H1 (cell line): ENCODE measurements around the gene CNOT2. TPM values are rescaled to one million over a fixed set of nuclear protein-coding genes. Genes with fewer than 3 reads are reported as not detected.
A peak's percentile ranks its signal among the peaks of the same experiment; 100 is the strongest.

Experiments used
- BACH1 ChIP-seq: IDR thresholded peaks from 2 replicates; pipeline ENCODE4 v1.6.1; 2012; ENCODE audit warnings: low read length, improper control_type of control experiment
- CHD7 ChIP-seq: fragments of 300-600 bp; sonication (generic); IDR thresholded peaks from 2 replicates; pipeline ENCODE4 v1.7.1; 2012; ENCODE audit warnings: low read length, moderate library complexity, mild to moderate bottlenecking, inconsistent platforms; ENCODE audit not compliant: insufficient replicate concordance
- HDAC6 ChIP-seq: IDR thresholded peaks from one replicate; pipeline ENCODE4 v1.7.1; 2012; ENCODE audit warnings: low read depth, mild to moderate bottlenecking, inconsistent platforms, low read length, moderate library complexity
- JUN ChIP-seq: IDR thresholded peaks from 2 replicates; pipeline ENCODE4 v1.6.1; 2011; ENCODE audit warnings: low read depth, mild to moderate bottlenecking, improper control_type of control experiment, low read length
- KDM4A ChIP-seq: IDR thresholded peaks from one replicate; pipeline ENCODE4 v1.7.1; 2012; ENCODE audit warnings: low read depth, mild to moderate bottlenecking, moderate library complexity, low read length, inconsistent platforms; ENCODE audit not compliant: severe bottlenecking
- MAX ChIP-seq: IDR thresholded peaks from 2 replicates; pipeline ENCODE4 v1.6.1; 2012; ENCODE audit warnings: inconsistent platforms
- RAD21 ChIP-seq, 2 experiments: IDR thresholded peaks in 1 of 2; conservative IDR thresholded peaks in 1 of 2; 2 replicates each; pipeline ENCODE4 v1.6.1; 2011; ENCODE audit warnings: low read depth in 2 of 2, low read length in 2 of 2, improper control_type of control experiment in 1 of 2, inconsistent platforms in 1 of 2, mild to moderate bottlenecking in 1 of 2, moderate library complexity in 1 of 2
- RBBP5 ChIP-seq: IDR thresholded peaks from 2 replicates; pipeline ENCODE4 v1.7.1; 2012; ENCODE audit warnings: low read depth, mild to moderate bottlenecking, inconsistent platforms, low read length, moderate library complexity, borderline replicate concordance
- SUZ12 ChIP-seq: fragments of 200-600 bp; sonication (generic); IDR thresholded peaks from 2 replicates; pipeline ENCODE4 v1.6.1; 2012; ENCODE audit warnings: mild to moderate bottlenecking, inconsistent platforms, low read length, moderate library complexity, mixed read lengths
- polyA plus RNA-seq, 7 experiments: library from polyadenylated mRNA; depleted of rRNA in 3 of 7; stranded (reverse) in 5 of 7; unstranded in 2 of 7; fragments of >200 nt in 5 of 7; fragments of 200-250 nt in 2 of 7; gene quantifications; 1 replicate in 5 of 7; 2 replicates in 1 of 7; 4 replicates in 1 of 7; pipeline versions ENCODE4 v1.2.1 to v1.2.3, GENCODE V29; 2011 to 2013; ENCODE audit warnings: missing spikeins in 2 of 7, mixed read lengths in 2 of 7
- total RNA-seq: library from RNA; stranded (reverse); fragmentation: NEBNext Ultra II Directional; extraction: Animal tissue kit (Norgen Biotek cat#: 25700); gene quantifications from 2 replicates; pipeline ENCODE4 v1.2.1, GENCODE V29; 2021

CNOT2 gene
- total and polyA plus RNA-seq, 2 of the 8 experiments (the other 6 are each of a cell fraction or from before 2014, with no cell fraction given), result 61.2 to 64.8 TPM

GRCh38 chr12:70242695-70243509 is at the start of gene CNOT2 (continued):
- TF ChIP-seq CHD7 (no peak), HDAC6 (no peak), RAD21 (IDR thresholded peaks at IDR 0.05 in 1 of 2, conservative IDR thresholded peaks at IDR 0.05 in 1 of 2; ENCODE audit: low read depth in 2 of 2, low read length in 2 of 2) (peak in 1 of 2 experiments; percentile 3; a peak in 3 of 4 replicates), RBBP5 (peak; percentile 97), MAX (peak; percentile 54), SUZ12 (no peak), JUN (no peak), KDM4A (peak; percentile 33), BACH1 (0 out of 2 replicates have a peak, but pooled peaks have one; percentile 24)
